ENCODE measurements around the gene CNTLN.

DNA sequence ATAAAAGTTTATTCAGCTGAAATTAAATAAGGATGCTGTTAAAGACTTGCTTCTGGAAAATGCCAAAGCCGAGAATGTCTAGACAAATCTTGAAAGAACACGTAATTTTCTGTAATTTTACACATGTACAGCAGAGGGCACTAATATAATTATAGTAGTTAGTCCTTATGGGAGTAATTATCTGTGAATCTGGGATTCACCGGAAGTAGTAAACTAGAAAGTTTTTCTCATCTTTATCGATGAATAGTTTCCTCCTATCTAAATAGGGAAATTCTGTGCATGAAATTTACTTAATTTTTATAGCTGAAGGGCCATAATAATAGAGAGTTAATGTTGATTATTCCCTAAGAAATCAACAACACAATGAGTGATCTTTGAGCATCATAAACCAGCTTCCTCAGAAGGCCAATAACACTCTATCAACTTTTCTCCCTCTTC lies 18.4 kb upstream of the CNTLN start:
- TF ChIP-seq, protein P1, sequence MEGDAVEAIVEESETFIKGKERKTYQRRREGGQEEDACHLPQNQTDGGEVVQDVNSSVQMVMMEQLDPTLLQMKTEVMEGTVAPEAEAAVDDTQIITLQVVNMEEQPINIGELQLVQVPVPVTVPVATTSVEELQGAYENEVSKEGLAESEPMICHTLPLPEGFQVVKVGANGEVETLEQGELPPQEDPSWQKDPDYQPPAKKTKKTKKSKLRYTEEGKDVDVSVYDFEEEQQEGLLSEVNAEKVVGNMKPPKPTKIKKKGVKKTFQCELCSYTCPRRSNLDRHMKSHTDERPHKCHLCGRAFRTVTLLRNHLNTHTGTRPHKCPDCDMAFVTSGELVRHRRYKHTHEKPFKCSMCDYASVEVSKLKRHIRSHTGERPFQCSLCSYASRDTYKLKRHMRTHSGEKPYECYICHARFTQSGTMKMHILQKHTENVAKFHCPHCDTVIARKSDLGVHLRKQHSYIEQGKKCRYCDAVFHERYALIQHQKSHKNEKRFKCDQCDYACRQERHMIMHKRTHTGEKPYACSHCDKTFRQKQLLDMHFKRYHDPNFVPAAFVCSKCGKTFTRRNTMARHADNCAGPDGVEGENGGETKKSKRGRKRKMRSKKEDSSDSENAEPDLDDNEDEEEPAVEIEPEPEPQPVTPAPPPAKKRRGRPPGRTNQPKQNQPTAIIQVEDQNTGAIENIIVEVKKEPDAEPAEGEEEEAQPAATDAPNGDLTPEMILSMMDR (IDR thresholded peaks at IDR 0.05): peak in 4 of 7 experiments; percentile 29 to 43 (median 38)
- TF ChIP-seq POLR2A (IDR thresholded peaks at IDR 0.05) (no peak), EP300 (IDR thresholded peaks at IDR 0.05) (no peak), POLR2AphosphoS5 (IDR thresholded peaks at IDR 0.05) (no peak)
